Measurements from ENCODE around the gene RRM2.

The RRM2 gene

GRCh38 chr2:10173258-10174005 lies 50.9 kb downstream of the RRM2 start:
- H3K9me2 ChIP-seq (replicated peaks; ENCODE audit: low read depth, low read length): no peaks in the 10 kb centered on the region
- H3K79me2 ChIP-seq (ENCODE audit: insufficient read depth, low read length): no peaks in the 10 kb centered on the region
- H3K4me3 ChIP-seq (ENCODE audit: low read length, poor library complexity, severe bottlenecking): no peak overlapping the region
- no peak for TF ChIP-seq CTCF (conservative IDR thresholded peaks at IDR 0.05; ENCODE audit: low read length)
- no peak for TF ChIP-seq EZH2phosphoT487 (IDR thresholded peaks at IDR 0.05; ENCODE audit: borderline replicate concordance)
- no peaks in the 10 kb centered on the region for H3F3A ChIP-seq (ENCODE audit: low read depth)
- H4K20me1 ChIP-seq (ENCODE audit: insufficient read depth, low read length, poor library complexity, severe bottlenecking): no peaks in the 10 kb centered on the region
- no peak overlapping the region for H3K9ac ChIP-seq (ENCODE audit: low read depth, low read length, poor library complexity, severe bottlenecking)
- peaks cover 48% of the 10 kb centered on the region; the same call in 1 of the 2 replicates for H3K36me3 ChIP-seq (ENCODE audit: insufficient read depth, low read length)
- H3K9me3 ChIP-seq (ENCODE audit: insufficient read depth, low read depth, low read length): no peaks in the 10 kb centered on the region
- no peaks in the 10 kb centered on the region for H3K27me3 ChIP-seq (ENCODE audit: insufficient read depth, low read length, poor library complexity, severe bottlenecking)
- no peaks in the 10 kb centered on the region for H3K4me1 ChIP-seq (ENCODE audit: insufficient read depth, low read length, poor library complexity, severe bottlenecking)
- H2AFZ ChIP-seq (ENCODE audit: low read length): no peak overlapping the region
- no peak overlapping the region for H3K4me2 ChIP-seq (ENCODE audit: low read depth, low read length, poor library complexity, severe bottlenecking)

GRCh38 chr2:10174173-10174572 lies 51.6 kb downstream of the RRM2 start:
- Histone ChIP-seq H3K79me2 (ENCODE audit: insufficient read depth, low read length) (no peaks in the 10 kb centered on the region), H4K20me1 (ENCODE audit: insufficient read depth, low read length, poor library complexity, severe bottlenecking) (no peaks in the 10 kb centered on the region), H3K4me3 (ENCODE audit: low read length, poor library complexity, severe bottlenecking) (no peak overlapping the region), H3K4me1 (ENCODE audit: insufficient read depth, low read length, poor library complexity, severe bottlenecking) (no peaks in the 10 kb centered on the region), H3K4me2 (ENCODE audit: low read depth, low read length, poor library complexity, severe bottlenecking) (no peak overlapping the region), H3K36me3 (ENCODE audit: insufficient read depth, low read length) (peaks cover 53% of the 10 kb centered on the region; the same call in 1 of the 2 replicates), H2AFZ (ENCODE audit: low read length) (no peak overlapping the region), H3F3A (ENCODE audit: low read depth) (no peaks in the 10 kb centered on the region), H3K9me3 (ENCODE audit: insufficient read depth, low read depth, low read length) (no peaks in the 10 kb centered on the region), H3K9ac (ENCODE audit: low read depth, low read length, poor library complexity, severe bottlenecking) (no peak overlapping the region), H3K9me2 (replicated peaks; ENCODE audit: low read depth, low read length) (no peaks in the 10 kb centered on the region), H3K27me3 (ENCODE audit: insufficient read depth, low read length, poor library complexity, severe bottlenecking) (no peaks in the 10 kb centered on the region)
- no peak for TF ChIP-seq CTCF (conservative IDR thresholded peaks at IDR 0.05; ENCODE audit: low read length)
- TF ChIP-seq EZH2phosphoT487 (IDR thresholded peaks at IDR 0.05; ENCODE audit: borderline replicate concordance): no peak

- Histone ChIP-seq H2AFZ (ENCODE audit: low read length) (no peak overlapping the region), H3K4me1 (ENCODE audit: insufficient read depth, low read length, poor library complexity, severe bottlenecking) (no peaks in the 10 kb centered on the region), H3K36me3 (ENCODE audit: insufficient read depth, low read length) (peaks cover 62% of the 10 kb centered on the region; the same call in 1 of the 2 replicates)
These were observed 52.9 kb downstream of the RRM2 start for GRCh38 chr2:10175441-10175840.

More at GRCh38 chr2:10175441-10175840, 52.9 kb downstream of the RRM2 start:
- H3K9me3 ChIP-seq (ENCODE audit: insufficient read depth, low read depth, low read length): no peaks in the 10 kb centered on the region
- H3K9ac ChIP-seq (ENCODE audit: low read depth, low read length, poor library complexity, severe bottlenecking): no peak overlapping the region
- no peaks in the 10 kb centered on the region for H3K27me3 ChIP-seq (ENCODE audit: insufficient read depth, low read length, poor library complexity, severe bottlenecking)
- H4K20me1 ChIP-seq (ENCODE audit: insufficient read depth, low read length, poor library complexity, severe bottlenecking): no peaks in the 10 kb centered on the region
- H3K4me2 ChIP-seq (ENCODE audit: low read depth, low read length, poor library complexity, severe bottlenecking): no peak overlapping the region
- no peaks in the 10 kb centered on the region for H3F3A ChIP-seq (ENCODE audit: low read depth)
- no peaks in the 10 kb centered on the region for H3K79me2 ChIP-seq (ENCODE audit: insufficient read depth, low read length)
- H3K9me2 ChIP-seq (replicated peaks; ENCODE audit: low read depth, low read length): no peaks in the 10 kb centered on the region
- no peak overlapping the region for H3K4me3 ChIP-seq (ENCODE audit: low read length, poor library complexity, severe bottlenecking)
- TF ChIP-seq CTCF (conservative IDR thresholded peaks at IDR 0.05; ENCODE audit: low read length): no peak
- TF ChIP-seq EZH2phosphoT487 (IDR thresholded peaks at IDR 0.05; ENCODE audit: borderline replicate concordance): no peak

Data from Loucy (cell line).